22Rv1 (cell line): ENCODE results near the gene UPK3A.
A peak's percentile ranks its signal among the peaks of the same experiment; 100 is the strongest.

Experiments used
- H3K27ac ChIP-seq: fragments of 450-650 bp; 2 replicates; pipeline ENCODE4 v1.5.1; 2017
- CTCF ChIP-seq: fragments of 450-650 bp; IDR thresholded peaks from 2 replicates; pipeline ENCODE4 v1.5.1; 2017; ENCODE audit warnings: mild to moderate bottlenecking
- ZFX ChIP-seq: fragments of 450-650 bp; IDR thresholded peaks from 2 replicates; pipeline ENCODE4 v1.6.1; 2017; ENCODE audit warnings: antibody characterized with exemption, borderline replicate concordance

The UPK3A gene

GRCh38 chr22:45261407-45262088 is 23.2 kb upstream of the UPK3A start:
- no peak for TF ChIP-seq CTCF
- TF ChIP-seq ZFX: no peak
- H3K27ac ChIP-seq: no peak overlapping the region

- H3K27ac ChIP-seq: no peak overlapping the region
These were observed 22.4 kb upstream of the UPK3A start for GRCh38 chr22:45262195-45262930.

GRCh38 chr22:45262931-45263462 is 21.8 kb upstream of the UPK3A start:
- H3K27ac ChIP-seq: no peak overlapping the region
- TF ChIP-seq CTCF (no peak), ZFX (no peak)

More at GRCh38 chr22:45262195-45262930, 22.4 kb upstream of the UPK3A start:
- no peak for TF ChIP-seq CTCF
- no peak for TF ChIP-seq ZFX

GRCh38 chr22:45263463-45264269 is 21.1 kb upstream of the UPK3A start:
- TF ChIP-seq CTCF (peak; percentile 79), ZFX (no peak)
- H3K27ac ChIP-seq: no peak overlapping the region

GRCh38 chr22:45265535-45265934 is 19.2 kb upstream of the UPK3A start:
- no peak overlapping the region for H3K27ac ChIP-seq
- TF ChIP-seq ZFX: no peak
- TF ChIP-seq CTCF: no peak

- no peak for TF ChIP-seq CTCF
- no peak for TF ChIP-seq ZFX
- H3K27ac ChIP-seq: peak overlapping the region; percentile 30; the same call in 1 of the 2 replicates
These were observed 16.4 kb upstream of the UPK3A start for GRCh38 chr22:45268167-45268957.
